ENCODE measurements around the gene ITPR2.
A peak's percentile ranks its signal among the peaks of the same experiment; 100 is the strongest.

The ITPR2 gene

GRCh38 chr12:26492406-26492805 lies 340.6 kb downstream of the ITPR2 start:
- Histone ChIP-seq H4K20me1 (ENCODE audit: insufficient read depth, low read length) (no peaks in the 10 kb centered on the region), H2AFZ (ENCODE audit: low read depth, low read length) (no peak overlapping the region), H3K4me2 (ENCODE audit: low read length) (no peak overlapping the region), H3K79me2 (ENCODE audit: low read length) (no peaks in the 10 kb centered on the region), H3K36me3 (replicated peaks; ENCODE audit: low read depth, low read length) (peaks cover 17% of the 10 kb centered on the region), H3K9ac (ENCODE audit: low read length) (no peak overlapping the region), H3K4me1 (ENCODE audit: low read length) (peaks cover 4% of the 10 kb centered on the region; the same call in 1 of the 2 replicates), H3K27ac (ENCODE audit: low read length) (no peak overlapping the region), H3K9me3 (ENCODE audit: insufficient read depth, low read length) (no peaks in the 10 kb centered on the region), H3K27me3 (ENCODE audit: low read depth, low read length) (no peaks in the 10 kb centered on the region), H3K4me3 (ENCODE audit: low read length) (no peak overlapping the region)
- no peak for TF ChIP-seq CTCF (IDR thresholded peaks at IDR 0.05; ENCODE audit: low read depth, low read length)
- no peak for TF ChIP-seq EZH2phosphoT487 (IDR thresholded peaks at IDR 0.05; ENCODE audit: low read depth)

- H3K27me3 ChIP-seq (ENCODE audit: low read depth, low read length): no peaks in the 10 kb centered on the region
- no peak overlapping the region for H3K27ac ChIP-seq (ENCODE audit: low read length)
- no peaks in the 10 kb centered on the region for H3K79me2 ChIP-seq (ENCODE audit: low read length)
- H3K4me2 ChIP-seq (ENCODE audit: low read length): no peak overlapping the region
- H3K9ac ChIP-seq (ENCODE audit: low read length): no peak overlapping the region
- H3K36me3 ChIP-seq (replicated peaks; ENCODE audit: low read depth, low read length): peaks cover 23% of the 10 kb centered on the region
- H3K9me3 ChIP-seq (ENCODE audit: insufficient read depth, low read length): no peaks in the 10 kb centered on the region
- H3K4me3 ChIP-seq (ENCODE audit: low read length): no peak overlapping the region
- no peaks in the 10 kb centered on the region for H4K20me1 ChIP-seq (ENCODE audit: insufficient read depth, low read length)
- H2AFZ ChIP-seq (ENCODE audit: low read depth, low read length): no peak overlapping the region
- no peak for TF ChIP-seq CTCF (IDR thresholded peaks at IDR 0.05; ENCODE audit: low read depth, low read length)
- TF ChIP-seq EZH2phosphoT487 (IDR thresholded peaks at IDR 0.05; ENCODE audit: low read depth): no peak
- peaks cover 4% of the 10 kb centered on the region; the same call in 1 of the 2 replicates for H3K4me1 ChIP-seq (ENCODE audit: low read length)
Observed at GRCh38 chr12:26489908-26490307, 343.1 kb downstream of the ITPR2 start.

GRCh38 chr12:26488351-26488750 lies 344.6 kb downstream of the ITPR2 start:
- Histone ChIP-seq H3K27me3 (ENCODE audit: low read depth, low read length) (no peaks in the 10 kb centered on the region), H3K4me3 (ENCODE audit: low read length) (no peak overlapping the region), H2AFZ (ENCODE audit: low read depth, low read length) (no peak overlapping the region), H4K20me1 (ENCODE audit: insufficient read depth, low read length) (no peaks in the 10 kb centered on the region), H3K79me2 (ENCODE audit: low read length) (no peaks in the 10 kb centered on the region), H3K27ac (ENCODE audit: low read length) (no peak overlapping the region), H3K9ac (ENCODE audit: low read length) (no peak overlapping the region), H3K36me3 (replicated peaks; ENCODE audit: low read depth, low read length) (peaks cover 19% of the 10 kb centered on the region), H3K4me1 (ENCODE audit: low read length) (peaks cover 4% of the 10 kb centered on the region; the same call in 1 of the 2 replicates), H3K9me3 (ENCODE audit: insufficient read depth, low read length) (no peaks in the 10 kb centered on the region), H3K4me2 (ENCODE audit: low read length) (no peak overlapping the region)
- TF ChIP-seq EZH2phosphoT487 (IDR thresholded peaks at IDR 0.05; ENCODE audit: low read depth) (no peak), CTCF (IDR thresholded peaks at IDR 0.05; ENCODE audit: low read depth, low read length) (no peak)

DNA sequence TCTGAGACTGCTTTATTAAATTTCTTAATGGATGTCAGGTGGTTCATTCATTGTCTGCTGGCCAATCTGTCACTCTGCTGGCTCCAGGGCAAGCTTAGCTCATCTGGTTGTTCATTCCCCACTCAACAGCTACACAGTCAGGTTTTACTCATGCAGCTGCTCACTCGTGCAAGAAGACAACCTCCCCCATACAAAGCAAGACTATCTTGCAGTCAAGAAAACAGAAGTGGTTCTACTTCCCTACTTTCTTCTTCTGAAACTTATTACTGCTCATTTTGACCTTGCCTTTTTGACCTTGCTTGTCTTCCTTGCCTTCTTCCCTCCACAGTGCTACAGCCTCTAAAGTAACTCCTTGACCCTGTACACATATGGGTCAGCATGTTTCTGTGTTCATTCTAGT lies 359.7 kb downstream of the ITPR2 start:
- TF ChIP-seq CTCF (IDR thresholded peaks at IDR 0.05; ENCODE audit: low read depth, low read length) (no peak), EZH2phosphoT487 (IDR thresholded peaks at IDR 0.05; ENCODE audit: low read depth) (no peak)
- Histone ChIP-seq H3K9me3 (ENCODE audit: insufficient read depth, low read length) (no peaks in the 10 kb centered on the region), H4K20me1 (ENCODE audit: insufficient read depth, low read length) (no peaks in the 10 kb centered on the region), H3K4me3 (ENCODE audit: low read length) (peak overlapping the region; percentile 33; the same call in 1 of the 2 replicates), H3K36me3 (replicated peaks; ENCODE audit: low read depth, low read length) (peaks cover 26% of the 10 kb centered on the region), H3K9ac (ENCODE audit: low read length) (peak overlapping the region; percentile 55), H3K4me2 (ENCODE audit: low read length) (peak overlapping the region; percentile 87), H3K27me3 (ENCODE audit: low read depth, low read length) (no peaks in the 10 kb centered on the region), H3K79me2 (ENCODE audit: low read length) (no peaks in the 10 kb centered on the region; the same call in 1 of the 2 replicates), H3K27ac (ENCODE audit: low read length) (peak overlapping the region; percentile 96), H3K4me1 (ENCODE audit: low read length) (peaks cover 52% of the 10 kb centered on the region), H2AFZ (ENCODE audit: low read depth, low read length) (no peak overlapping the region)

Data from OCI-LY3 (cell line).